C4-2B (cell line): Measurements from ENCODE around the gene TRHDE.

Source experiments
- CTCF ChIP-seq: fragments of 450-650 bp; conservative IDR thresholded peaks from 2 replicates; pipeline ENCODE4 v1.5.1; 2017; ENCODE audit warnings: mild to moderate bottlenecking
- ZFX ChIP-seq: fragments of 450-650 bp; IDR thresholded peaks from 2 replicates; pipeline ENCODE4 v1.6.1; 2017

- no peak for TF ChIP-seq CTCF
- TF ChIP-seq ZFX: no peak
These were observed 375.0 kb downstream of the TRHDE start for GRCh38 chr12:72647139-72647538.
